Coronary artery (tissue), 2 donors: ENCODE measurements around the gene GFER.

Experiments used
- DNase-seq: peaks from one replicate; pipeline ENCODE4 v3.0.0-alpha.2; 2017; ENCODE audit warnings: low spot score
- H3K27ac ChIP-seq, 2 donors: fragments of 200-600 bp; sonication (generic); one replicate each; pipeline ENCODE4 v1.5.1; 2016 to 2019
- H3K4me3 ChIP-seq: fragments of 200-600 bp; sonication (generic); 2 replicates; pipeline ENCODE4 v1.5.1; 2016; ENCODE audit warnings: mild to moderate bottlenecking, moderate library complexity
- CTCF ChIP-seq: fragments of 200-600 bp; sonication (generic); IDR thresholded peaks from one replicate; pipeline ENCODE4 v1.5.1; 2019; ENCODE audit warnings: antibody characterized with exemption

Gene GFER

DNA sequence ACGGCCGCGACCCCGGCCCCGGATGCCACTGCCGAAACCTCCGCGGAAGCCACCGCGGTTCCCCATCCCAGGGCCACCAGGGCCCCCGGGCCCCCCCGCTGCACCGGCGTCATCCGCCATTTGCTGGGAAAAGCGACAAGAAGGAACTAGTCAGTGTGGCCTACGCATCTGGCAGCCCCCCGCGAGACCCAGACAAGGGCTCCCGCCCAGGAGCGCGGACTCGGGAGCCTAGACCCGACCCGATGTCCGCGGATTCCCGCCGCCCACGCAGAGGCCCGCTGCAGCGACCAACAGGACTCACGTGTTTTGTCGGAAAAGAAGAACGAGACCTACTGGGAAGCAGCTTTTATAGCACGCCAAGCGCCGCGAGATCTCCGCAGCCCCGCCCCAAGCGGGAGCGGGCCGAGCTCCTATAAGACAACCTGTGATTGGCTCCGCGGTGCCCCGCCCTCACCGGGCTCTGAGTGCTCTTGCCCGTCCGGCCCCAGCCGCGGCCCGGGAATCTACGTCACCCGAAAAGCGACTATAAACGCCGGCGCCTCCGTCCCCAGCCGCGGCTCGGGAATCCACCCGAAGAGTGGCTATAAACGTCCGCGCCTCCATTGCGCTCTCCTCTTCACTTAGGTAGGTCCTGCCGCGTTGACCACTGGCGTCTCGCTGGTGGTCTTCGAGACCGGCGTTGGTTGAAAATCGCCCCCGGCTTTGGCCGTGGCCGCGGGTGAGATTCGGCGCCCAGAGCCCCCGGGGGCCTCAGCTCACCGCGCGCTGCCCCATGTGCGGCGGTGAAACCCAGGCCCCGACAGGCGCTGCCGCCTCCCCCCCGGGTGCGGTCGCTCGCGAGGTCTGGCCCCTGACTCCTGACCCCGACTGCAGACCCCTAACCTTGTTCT lies 19.2 kb upstream of the GFER start, which contains the start of gene RPS2:
Gene RPS2, minus strand, starts transcription at position 321 of the 890 bp plus-strand sequence. Its CDS starts 201 bp downstream, at position 120.
- no peak for TF ChIP-seq CTCF
- peak within 1 kb of the TSS; percentile 99 for H3K4me3 ChIP-seq
- peak within 1 kb of the TSS; percentile 96 to 98 for H3K27ac ChIP-seq
- peak; percentile 99 for DNase-seq

- Histone ChIP-seq H3K27ac (peak overlapping the region; percentile 96 to 98), H3K4me3 (peak overlapping the region; percentile 99)
- DNase-seq, result no peak
- TF ChIP-seq CTCF, result no peak
Measured at GRCh38 chr16:1965396-1966001, 18.5 kb upstream of the GFER start.

DNA sequence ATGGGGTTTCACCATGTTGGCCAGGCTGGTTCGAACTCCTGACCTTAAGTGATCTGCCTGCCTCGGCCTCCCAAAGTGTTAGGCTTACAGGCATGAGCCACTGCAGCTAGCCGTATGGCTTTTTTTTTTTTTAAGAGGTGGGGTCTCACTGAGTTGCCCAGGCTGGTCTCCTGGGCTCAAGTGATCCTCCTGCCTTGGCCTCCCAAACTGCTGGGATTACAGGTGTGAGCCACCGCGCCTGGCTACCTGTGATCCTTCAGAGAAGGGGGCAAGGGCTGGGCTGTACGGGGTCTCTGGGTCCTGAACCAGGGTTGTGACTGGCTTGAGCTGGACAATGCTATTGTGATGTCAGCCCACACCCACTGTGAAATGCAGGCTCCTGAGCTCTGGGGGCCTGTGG lies 17.5 kb upstream of the GFER start, which contains the start of gene RNF151:
Gene RNF151, plus strand, starts transcription at position 397 of the 400 bp plus-strand sequence. CDS start 26 bp downstream, outside the sequence.
- DNase-seq, result no peak
- Histone ChIP-seq H3K27ac (peak within 1 kb of the TSS; percentile 96 to 98), H3K4me3 (peak within 1 kb of the TSS; percentile 99)
- no peak for TF ChIP-seq CTCF

DNA sequence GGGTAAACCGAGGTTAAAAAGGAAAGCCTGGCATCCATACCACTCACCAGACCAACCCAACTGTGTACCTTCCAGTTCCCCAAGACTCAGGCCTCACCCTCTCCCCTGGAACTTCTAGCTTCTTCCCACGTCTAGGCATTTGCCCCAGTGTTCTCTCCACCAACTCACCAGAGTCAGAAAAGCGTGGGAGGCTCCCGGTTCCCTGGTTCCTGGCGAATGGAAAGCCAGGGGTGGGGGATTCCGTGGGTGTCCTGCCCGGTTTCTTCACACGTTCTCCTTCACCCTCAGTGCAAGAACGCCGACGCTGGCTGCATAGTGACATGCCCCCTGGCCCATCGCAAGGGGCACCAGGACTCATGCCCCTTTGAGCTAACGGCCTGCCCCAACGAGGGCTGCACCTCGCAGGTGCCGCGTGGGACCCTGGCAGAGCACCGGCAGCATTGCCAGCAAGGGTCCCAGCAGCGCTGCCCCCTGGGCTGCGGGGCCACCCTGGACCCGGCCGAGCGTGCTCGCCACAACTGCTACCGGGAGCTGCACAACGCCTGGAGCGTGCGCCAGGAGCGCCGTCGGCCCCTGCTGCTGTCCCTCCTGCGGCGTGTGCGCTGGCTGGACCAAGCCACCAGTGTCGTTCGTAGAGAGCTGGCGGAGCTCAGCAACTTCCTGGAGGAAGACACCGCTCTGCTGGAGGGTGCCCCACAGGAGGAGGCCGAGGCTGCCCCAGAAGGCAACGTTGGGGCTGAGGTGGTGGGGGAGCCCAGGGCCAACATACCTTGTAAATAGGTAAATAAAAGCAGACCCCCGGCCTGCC lies 15.6 kb upstream of the GFER start:
- DNase-seq, result no peak
- no peak overlapping the region for H3K27ac ChIP-seq
- no peak for TF ChIP-seq CTCF
- H3K4me3 ChIP-seq, result no peak overlapping the region

DNA sequence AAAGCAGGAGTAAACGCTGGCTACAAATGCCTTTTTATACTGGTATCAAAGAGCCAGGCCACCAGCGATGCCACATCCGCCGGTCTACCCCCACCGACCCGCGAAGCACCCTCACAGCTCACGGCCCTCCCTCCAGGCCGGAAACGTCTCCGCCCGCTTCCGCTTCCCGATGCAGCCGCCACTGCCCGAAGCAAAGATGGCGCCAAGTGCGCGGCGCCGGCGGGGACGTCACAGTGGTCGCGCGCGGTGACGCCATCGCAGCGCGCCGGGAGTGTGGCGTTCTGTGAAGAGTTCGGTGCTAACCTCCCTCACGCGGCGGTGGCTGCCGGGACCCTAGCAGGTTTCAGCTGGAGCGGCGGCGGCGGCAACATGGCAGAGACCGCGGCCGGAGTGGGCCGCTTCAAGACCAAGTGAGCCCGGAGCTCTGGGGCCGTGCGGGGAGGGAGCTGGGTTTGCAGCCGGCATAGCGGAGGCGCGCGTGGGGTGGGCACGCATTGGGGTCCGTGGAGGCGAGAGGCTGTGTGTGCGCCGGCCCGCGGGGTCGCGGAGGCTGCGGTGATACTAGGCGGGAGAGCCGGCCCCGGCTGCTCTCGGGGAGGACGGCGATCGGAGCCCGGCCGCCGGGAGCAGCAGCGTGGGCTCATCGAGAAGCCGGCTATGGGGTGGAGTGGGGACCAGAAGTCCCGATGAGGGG lies 12.1 kb upstream of the GFER start, which contains the start of gene TBL3:
Gene TBL3, plus strand, starts transcription at position 258 of the 694 bp plus-strand sequence. Its CDS starts 112 bp downstream, at position 370.
- no peak for TF ChIP-seq CTCF
- peak; percentile 94 for DNase-seq
- Histone ChIP-seq H3K4me3 (peak within 1 kb of the TSS; percentile 100), H3K27ac (peak within 1 kb of the TSS; percentile 83 to 96)

- no peak for DNase-seq
- Histone ChIP-seq H3K27ac (peak overlapping the region in 1 of 2 donors; percentile 83), H3K4me3 (peak overlapping the region; percentile 100)
- no peak for TF ChIP-seq CTCF
Measured at GRCh38 chr16:1972490-1972877, 11.5 kb upstream of the GFER start.
